NCI-H345 treated with DMSO at 0.1 percent for 48 hours (cell line): Measurements from ENCODE around the gene CABS1.

ENCODE experiments used
- DNase-seq: peaks from one replicate; lab custom pipeline; 2025; ENCODE audit not compliant: unreplicated experiment; lab: John Stamatoyannopoulos, UW

Gene CABS1

DNA sequence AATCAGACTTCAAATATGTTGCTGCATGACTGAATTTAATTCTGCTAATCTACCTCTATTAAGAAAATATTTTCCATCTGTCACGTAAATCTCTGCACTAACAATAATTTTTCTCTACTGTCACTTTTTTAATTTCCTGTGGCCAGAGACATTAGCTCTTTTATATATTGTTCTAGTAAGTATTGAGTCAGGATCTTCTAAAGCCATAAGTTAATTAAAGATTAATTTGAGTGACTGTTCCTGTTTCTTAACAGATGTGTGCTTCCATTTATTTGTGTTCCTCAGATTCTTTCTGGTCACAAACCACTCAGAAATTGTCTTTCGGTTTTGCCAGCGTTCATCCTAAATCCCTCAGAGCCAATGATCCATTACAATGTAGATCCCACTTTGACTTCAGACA is 45.8 kb downstream of the CABS1 start:
- no peak for DNase-seq

DNA sequence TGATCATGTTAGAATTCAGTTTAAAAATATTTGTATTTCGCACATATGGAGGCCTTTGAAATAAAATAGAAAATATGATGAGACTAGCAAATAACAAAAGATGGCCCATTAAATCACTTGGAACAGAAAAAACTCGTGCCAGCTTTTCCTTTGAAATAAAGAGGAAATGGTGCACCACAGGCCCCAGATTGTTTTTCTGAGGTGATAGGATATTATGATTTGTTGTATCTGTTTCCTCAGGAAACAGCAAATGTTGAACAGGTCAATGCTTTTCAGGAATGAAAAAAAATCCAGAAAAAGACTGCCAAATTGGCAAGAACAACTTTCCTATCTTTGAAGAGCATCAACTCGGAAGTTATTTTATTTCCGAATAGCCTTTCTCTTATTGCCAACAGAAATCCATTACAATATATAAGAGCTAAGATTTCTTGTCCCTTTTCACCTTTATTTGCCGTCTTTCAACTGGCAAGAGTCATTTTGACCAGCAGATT is 48.0 kb downstream of the CABS1 start, which contains the start of gene SMR3B:
SMR3B (plus strand) TSS at position 441 of the 491 bp plus-strand sequence. CDS start 1,380 bp downstream, outside the sequence.
- DNase-seq: no peak
